ENCODE measurements around the gene RCAN1. TPM values are rescaled to one million over a fixed set of nuclear protein-coding genes. Genes with fewer than 3 reads are reported as not detected.

RCAN1 gene
- total RNA-seq, 1 donor from 2014 or later, result 75.3 TPM

GRCh38 chr21:34561806-34562205 is 53.1 kb downstream of the RCAN1 start:
- intact Hi-C loops (cut with micrococcal nuclease), result no loop called here
- no peaks in the 10 kb centered on the region for H3K27me3 ChIP-seq (ENCODE audit: low read depth)
- H3K36me3 ChIP-seq, result no peaks in the 10 kb centered on the region
- H3K27ac ChIP-seq (replicated peaks), result no peak overlapping the region
- DNase-seq, result no peak
- H3K4me3 ChIP-seq, result no peak overlapping the region
- TF ChIP-seq CTCF (IDR thresholded peaks at IDR 0.05; ENCODE audit: borderline replicate concordance), result no peak
- H3K9me3 ChIP-seq (replicated peaks), result no peaks in the 10 kb centered on the region
- H3K4me1 ChIP-seq, result peaks cover 27% of the 10 kb centered on the region

GRCh38 chr21:34560609-34561008 is 54.3 kb downstream of the RCAN1 start:
- Histone ChIP-seq H3K4me3 (no peak overlapping the region), H3K36me3 (no peaks in the 10 kb centered on the region), H3K27ac (replicated peaks) (no peak overlapping the region), H3K4me1 (peaks cover 21% of the 10 kb centered on the region), H3K9me3 (replicated peaks) (no peaks in the 10 kb centered on the region), H3K27me3 (ENCODE audit: low read depth) (no peaks in the 10 kb centered on the region)
- no peak for DNase-seq
- TF ChIP-seq CTCF (IDR thresholded peaks at IDR 0.05; ENCODE audit: borderline replicate concordance), result no peak
- intact Hi-C loops (cut with micrococcal nuclease), result no loop called here

GRCh38 chr21:34560021-34560420 is 54.9 kb downstream of the RCAN1 start:
- DNase-seq, result no peak
- Histone ChIP-seq H3K9me3 (replicated peaks) (no peaks in the 10 kb centered on the region), H3K27me3 (ENCODE audit: low read depth) (no peaks in the 10 kb centered on the region), H3K36me3 (no peaks in the 10 kb centered on the region), H3K4me1 (peaks cover 20% of the 10 kb centered on the region), H3K4me3 (no peak overlapping the region), H3K27ac (replicated peaks) (no peak overlapping the region)
- intact Hi-C loops (cut with micrococcal nuclease), result no loop called here
- no peak for TF ChIP-seq CTCF (IDR thresholded peaks at IDR 0.05; ENCODE audit: borderline replicate concordance)

DNA sequence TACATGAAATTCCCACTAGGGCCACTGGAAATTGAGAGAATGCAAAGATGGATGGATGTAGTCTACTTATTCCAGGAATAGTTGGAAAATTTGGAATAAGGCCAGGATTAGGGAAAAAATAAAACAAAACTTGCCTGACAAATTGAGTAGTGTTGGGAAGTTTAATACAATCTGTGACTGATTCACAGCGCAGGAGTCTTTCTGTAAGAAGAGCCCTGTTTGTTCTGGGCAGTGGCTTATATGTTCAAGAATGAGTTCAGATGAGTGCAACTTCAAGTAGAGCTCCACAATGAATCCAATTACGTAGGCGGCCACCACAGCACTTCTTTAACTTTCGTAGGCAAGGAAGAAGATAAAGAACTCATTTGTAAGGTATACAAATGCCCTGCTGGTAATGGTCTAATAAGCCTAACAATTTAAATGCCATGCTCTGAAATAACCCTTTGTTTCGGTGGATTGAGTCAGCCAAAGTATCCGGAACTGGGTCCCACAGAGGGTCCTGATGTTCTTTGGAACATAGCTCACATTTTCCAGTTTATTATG is 55.8 kb downstream of the RCAN1 start:
- peaks cover 23% of the 10 kb centered on the region for H3K4me1 ChIP-seq
- intact Hi-C loops (cut with micrococcal nuclease), result no loop called here
- H3K27me3 ChIP-seq (ENCODE audit: low read depth), result no peaks in the 10 kb centered on the region
- no peak overlapping the region for H3K4me3 ChIP-seq
- DNase-seq, result no peak
- no peaks in the 10 kb centered on the region for H3K36me3 ChIP-seq
- H3K9me3 ChIP-seq (replicated peaks), result peaks cover 4% of the 10 kb centered on the region
- H3K27ac ChIP-seq (replicated peaks), result no peak overlapping the region
- no peak for TF ChIP-seq CTCF (IDR thresholded peaks at IDR 0.05; ENCODE audit: borderline replicate concordance)

DNA sequence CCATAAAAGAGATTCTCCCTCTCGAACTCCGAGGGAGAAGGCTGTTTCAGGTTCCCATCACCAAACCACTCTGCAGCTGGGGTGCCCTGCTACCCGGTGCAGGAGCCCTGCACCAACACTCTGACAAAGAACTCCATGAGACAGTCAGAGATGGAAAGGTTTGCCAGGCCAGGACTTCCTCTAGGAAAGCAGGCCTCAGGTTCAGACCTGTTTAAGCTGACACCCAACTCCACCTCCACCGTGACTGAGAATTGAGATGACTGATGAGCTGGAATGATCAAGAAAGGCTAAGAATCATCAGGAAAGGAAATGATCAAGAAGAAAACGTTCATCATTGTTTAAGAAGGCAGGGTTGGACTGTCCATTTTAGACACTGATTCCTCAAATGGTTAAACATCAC is 56.7 kb downstream of the RCAN1 start:
- no peak for DNase-seq
- TF ChIP-seq CTCF (IDR thresholded peaks at IDR 0.05; ENCODE audit: borderline replicate concordance), result no peak
- H3K36me3 ChIP-seq, result no peaks in the 10 kb centered on the region
- H3K27ac ChIP-seq (replicated peaks), result no peak overlapping the region
- peaks cover 23% of the 10 kb centered on the region for H3K4me1 ChIP-seq
- intact Hi-C loops (cut with micrococcal nuclease), result no loop called here
- no peaks in the 10 kb centered on the region for H3K27me3 ChIP-seq (ENCODE audit: low read depth)
- H3K9me3 ChIP-seq (replicated peaks), result peaks cover 4% of the 10 kb centered on the region
- H3K4me3 ChIP-seq, result no peak overlapping the region

All from left ventricle myocardium inferior (tissue), 1 donor.